HG03460 (cell line): ENCODE results near the gene GSDMA.

Experiments
- ATAC-seq: cut with Tn5 transposase; IDR thresholded peaks from one replicate; pipeline ENCODE4 v1.9.1; 2021; ENCODE audit not compliant: unreplicated experiment

Gene GSDMA

DNA sequence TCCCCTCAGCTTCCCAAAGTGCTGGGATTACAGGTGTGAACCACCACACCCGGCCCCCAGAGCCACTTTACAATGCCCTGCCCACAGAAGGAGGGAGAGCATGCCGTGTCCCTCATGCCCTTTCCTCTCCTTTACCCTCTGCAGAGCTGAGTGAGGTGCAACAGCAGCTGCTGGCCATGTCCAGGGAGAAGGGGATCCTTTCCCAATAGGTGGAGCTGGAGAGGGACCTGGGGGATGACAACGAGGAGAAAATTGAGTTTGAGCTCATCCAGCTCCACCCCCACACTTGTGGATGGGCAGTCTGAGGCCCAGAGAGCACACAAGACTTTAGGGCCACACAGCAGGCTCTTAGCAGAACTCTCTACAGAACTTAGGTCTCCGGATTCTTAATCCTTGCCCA, 7.9 kb upstream of the GSDMA start:
- ATAC-seq, result no peak

DNA sequence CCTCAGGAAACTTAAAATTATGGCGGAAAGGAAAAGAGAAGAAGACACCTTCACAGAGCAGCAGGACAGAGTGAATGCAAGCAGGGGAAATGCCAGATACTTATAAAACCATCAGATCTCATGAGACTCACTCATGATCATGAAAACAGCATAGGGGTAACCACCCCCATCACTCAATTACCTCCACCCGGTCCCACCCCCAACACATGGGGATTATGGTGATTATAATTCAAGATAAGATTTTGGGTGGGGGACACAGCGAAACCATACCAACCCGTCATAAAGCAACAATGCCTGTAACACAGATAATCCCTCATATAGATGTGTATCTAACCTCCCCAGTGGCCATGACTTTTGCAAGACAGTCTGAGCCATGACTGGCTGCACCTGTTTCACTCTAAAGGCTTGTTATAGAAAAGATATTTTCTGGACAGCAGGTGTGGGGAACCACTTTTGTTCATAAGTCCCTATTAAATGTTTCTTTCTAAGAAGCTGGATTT, 7.0 kb upstream of the GSDMA start:
- ATAC-seq, result no peak

DNA sequence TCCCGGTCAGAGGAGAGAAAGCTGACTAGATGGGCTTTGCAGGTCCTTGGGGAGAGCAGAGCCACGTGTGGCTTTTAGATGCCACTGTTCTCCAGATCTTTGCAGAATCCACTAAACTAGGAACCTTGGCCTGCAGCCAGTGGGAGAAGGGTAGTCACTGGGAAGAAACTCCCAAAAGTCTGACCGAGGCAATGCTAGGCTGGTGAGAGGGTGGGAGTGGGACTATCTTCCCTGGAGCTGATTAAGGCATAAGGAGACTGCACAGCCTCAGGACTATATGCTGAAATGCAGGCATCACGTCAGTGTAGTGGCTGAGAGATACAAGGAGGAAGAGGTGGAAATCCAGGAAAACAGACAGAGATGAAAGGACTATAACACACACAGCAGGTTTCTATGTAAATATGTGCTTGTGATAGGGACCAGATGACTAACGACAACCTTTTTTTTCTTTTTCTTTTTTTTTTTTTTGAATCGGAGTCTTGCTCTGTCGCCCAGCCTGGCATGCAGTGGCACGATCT, 2.2 kb upstream of the GSDMA start:
- ATAC-seq, result no peak

DNA sequence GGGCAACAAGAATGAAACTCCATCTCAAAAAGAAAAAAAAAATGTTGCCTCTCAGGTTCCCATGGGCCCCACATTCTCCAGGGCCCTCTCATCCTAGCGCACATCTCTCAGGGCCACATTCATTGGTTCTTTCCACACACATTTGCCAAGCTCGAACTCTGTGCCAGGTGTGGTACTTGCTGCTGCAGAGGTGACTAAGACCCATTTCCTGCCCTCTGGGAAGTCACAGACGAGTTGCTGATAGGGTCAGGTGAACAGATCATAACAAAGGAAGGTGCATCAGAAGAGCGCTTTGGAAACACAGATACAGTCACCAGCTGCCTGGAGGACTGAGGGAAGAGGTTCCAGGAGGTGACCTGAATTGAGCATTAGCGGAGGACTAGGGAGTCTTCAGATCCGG, 1.0 kb downstream of the GSDMA start:
- ATAC-seq, result no peak

DNA sequence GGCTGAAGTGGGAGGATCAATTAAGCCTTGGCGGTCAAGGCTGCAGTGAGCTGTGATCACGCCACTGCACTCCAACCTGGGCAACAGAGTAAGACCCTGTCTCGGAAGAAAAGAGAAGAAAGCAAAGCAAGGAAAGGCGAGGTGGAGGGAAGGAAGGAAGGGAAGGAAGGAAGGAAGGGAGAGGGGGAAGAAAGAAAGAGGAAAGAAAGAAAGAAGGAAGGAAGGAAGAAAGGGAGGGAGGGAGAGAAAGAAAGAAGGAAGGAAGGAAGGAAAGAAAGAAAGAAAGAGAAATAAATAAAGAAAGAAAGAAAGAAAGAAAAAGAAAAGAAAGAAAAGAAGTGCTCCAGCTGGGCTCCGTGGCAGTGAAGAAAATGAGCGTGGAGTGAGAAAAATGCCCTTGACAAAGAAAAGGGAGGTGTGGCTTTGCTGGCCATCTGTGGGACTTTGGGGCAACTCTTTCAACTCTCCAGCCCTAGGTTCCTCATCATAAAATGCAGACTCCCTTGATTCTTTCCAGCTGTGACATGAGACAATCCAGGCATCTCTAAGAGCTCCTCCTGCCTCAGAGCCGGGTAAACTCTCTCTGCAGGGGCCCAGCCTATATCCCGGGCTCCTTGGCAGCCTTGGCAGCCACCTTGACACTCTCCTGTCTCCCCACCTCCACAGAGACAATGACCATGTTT, 2.4 kb downstream of the GSDMA start:
- ATAC-seq, result no peak

DNA sequence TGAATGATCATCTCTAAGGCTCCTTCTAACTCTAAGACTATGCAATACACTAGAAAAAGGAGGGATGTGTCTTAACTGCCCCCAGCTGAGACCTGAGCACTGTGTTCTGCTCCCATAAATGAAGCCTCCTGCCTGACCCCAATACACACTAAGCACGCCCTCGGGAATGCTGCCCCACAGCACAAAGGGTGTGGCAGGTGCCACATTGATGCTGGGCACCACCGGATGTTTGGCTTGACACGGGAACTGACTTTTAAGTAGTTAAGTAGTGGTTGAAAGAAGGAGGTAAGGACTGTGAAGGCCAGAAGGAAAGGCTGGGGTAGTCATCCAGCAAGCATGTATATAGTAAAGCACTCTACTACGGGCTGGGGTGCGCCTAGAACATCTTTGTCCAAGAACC, 4.0 kb downstream of the GSDMA start:
- no peak for ATAC-seq

DNA sequence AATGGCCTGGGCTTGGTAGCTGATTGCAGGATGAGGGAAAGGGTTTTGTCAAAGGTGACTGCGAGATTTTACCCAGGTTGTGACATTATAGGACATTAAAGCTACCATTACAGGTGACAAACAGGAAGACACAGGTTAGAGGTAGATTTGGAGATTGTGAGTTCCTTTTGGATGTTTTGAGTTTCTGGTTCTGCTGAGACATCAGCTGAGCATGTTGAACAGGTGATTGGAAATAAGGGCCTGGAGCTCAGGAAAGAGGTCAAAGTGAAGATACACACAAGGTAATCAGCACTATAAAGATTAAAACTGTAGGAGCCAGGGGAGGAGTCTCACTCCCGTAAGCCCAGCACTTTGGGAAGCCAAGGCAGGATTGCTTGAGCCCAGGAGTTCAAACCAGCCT, 6.0 kb downstream of the GSDMA start:
- no peak for ATAC-seq

DNA sequence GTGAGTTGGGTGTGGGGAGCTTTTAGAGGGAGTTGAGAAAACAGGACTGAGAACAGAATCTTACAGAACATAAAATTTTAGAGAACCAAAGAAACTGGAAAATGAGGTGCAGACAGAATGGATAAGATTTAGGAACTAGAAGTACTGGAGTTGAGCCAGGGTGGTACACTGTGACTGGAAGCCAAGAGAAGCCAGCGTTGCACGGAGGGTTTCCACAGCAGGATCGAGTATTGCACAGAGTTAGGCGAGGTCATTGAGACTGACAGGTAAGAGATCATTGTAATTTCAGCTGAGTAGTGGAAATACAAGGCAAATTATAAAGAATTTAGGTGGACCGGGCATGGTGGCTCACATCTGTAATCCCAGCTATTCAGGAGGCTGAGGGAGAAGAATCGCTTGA, 6.6 kb downstream of the GSDMA start:
- ATAC-seq, result no peak

DNA sequence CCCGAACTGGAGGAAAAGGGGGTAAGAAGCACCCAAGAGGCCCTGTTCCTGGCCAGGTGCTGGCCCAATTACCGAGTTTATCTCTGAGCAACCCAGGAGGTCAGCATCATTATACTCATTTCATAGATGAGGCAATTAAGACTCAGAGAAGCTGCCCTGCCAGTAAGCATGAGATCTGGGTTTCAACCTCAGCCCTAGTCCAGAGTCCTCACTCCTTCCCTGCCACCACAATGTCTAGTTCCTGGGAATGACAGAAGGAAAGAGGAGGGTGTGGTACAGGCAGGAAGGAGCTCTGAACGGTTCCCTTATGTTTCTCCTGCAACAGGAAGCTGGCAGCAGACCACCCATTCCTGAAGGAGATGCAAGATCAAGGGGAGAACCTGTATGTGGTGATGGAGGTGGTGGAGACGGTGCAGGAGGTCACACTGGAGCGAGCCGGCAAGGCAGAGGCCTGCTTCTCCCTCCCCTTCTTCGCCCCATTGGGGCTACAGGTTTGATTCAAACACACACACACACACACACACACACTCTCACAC, 7.4 kb downstream of the GSDMA start:
- no peak for ATAC-seq

DNA sequence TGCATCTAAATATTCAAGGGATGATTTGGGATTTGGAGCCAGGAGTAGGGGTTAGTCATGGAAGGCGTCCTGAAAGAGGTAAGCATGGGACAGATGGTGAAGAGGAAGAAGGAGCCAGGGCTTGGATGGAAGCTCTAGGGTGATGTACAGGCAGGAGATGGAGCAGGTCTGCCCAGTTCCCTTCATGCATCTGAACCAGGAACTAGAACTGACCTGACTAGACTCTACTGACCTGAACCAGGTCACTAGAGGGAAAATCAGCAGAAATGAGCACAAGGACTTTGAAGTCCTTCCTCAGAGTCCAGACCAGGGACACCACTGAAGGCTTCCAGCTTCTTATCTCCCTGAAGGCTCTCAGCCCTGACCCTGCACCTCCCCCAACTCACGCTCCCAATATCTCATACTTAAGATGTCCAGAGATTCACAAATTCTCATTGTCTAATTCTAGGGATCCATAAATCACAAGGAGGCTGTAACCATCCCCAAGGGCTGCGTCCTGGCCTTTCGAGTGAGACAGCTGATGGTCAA, 8.3 kb downstream of the GSDMA start:
- ATAC-seq, result no peak

DNA sequence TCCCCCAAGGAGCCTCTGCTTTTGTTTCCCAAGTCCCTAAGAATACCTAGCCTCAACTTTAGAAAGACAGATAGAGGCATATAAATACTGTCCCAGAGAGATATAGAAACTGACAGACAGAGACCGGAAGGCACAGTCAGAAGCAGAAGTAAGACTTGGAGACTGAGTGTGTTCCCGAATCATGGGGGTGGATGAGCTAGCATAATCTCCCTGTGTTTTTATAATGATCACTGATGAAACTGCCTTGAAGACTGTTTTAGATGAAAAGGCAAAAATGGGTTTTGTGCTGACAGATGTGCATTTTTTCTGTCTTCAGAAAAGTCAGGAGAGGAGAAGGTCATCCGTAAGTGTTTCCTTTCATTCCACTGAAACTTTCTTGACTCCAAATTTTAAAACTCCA, 9.5 kb downstream of the GSDMA start:
- ATAC-seq, result no peak

DNA sequence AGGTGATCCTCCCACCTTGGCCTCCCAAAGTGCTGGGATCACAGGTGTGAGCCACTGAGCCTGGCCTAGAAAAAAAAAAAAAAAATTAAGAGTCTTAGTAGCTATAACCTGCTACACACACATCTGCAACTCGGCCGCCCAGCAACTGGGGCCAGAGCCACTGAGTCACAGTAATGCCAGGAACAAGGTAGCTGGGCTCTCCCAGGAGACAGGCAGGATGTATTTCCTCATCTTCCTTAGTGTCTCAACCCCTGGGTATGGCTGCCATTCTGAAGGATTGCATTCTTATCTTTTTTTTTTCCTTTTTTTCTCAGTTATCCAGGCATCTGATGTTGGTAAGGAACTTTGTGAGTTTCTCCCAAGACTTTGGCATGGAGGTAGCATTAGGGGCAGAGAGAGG, 10.7 kb downstream of the GSDMA start:
- ATAC-seq, result no peak

DNA sequence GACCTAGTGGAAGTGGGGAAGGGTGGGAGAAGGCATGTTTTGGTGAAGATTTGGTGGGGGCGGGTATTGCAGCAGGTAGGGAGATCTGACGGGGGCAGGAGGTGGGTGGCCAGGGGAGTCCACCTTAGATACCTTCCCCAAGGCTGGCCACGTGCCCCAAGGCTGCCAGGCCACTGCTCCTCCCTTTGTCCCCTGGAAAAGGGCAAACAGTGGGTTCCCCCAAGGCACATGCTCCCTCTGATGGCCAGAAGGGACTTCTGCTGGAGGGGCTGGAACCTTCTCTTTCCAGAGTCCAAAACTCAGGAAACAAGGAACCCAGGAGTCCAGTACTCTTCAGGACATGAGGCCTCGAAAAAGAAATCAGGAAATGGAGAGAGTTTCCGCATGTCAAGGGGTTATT, 11.6 kb downstream of the GSDMA start:
- ATAC-seq, result no peak

DNA sequence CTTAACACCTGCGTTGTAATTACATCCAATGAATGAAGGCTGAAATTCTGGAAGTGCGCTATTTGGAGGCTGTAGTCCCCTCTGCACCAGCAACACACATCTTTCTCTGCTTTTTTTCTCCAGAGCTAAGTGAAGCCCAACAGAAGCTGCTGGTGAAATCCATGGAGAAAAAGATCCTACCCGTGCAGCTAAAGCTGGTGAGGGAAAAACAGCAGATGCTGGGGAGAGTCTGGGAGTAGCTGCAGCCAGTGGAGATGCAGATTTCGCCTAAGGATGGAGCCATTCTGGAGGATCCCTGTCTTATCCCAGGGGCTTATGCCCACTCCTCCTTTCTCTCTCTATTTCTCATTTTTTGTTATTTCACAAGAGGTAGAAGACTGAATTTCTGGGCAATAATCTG, 13.0 kb downstream of the GSDMA start:
- no peak for ATAC-seq

DNA sequence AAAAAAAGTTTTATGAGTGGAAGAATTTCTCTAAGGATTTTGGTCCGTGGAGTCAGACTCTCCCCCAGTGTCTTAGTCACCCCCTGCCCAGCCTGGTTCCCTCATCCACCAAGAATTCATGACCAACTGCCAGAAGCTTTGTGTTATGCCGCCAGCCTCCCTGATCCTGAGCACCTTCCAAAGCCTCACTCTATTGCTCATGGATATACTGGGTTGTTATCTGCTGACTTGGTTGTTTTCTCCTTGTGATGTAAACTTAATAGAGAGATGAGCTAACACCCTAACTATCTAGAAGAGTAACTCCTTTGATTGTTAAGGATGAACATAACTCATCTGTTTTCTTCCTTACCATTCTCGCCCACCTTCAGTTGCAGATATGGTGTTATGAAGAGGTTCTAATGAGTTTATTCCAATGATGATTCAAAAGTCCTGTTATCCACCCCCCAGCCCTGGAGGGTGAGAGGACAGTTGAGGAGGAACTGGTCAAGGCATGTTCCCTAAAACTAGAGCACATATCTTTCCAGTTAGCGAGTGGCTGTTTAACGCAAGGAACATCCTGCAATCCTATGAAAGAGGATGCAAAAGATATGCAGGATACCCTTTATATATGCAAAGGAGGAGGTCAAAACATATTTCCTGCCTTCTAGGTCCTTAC, 16.3 kb downstream of the GSDMA start:
- no peak for ATAC-seq

DNA sequence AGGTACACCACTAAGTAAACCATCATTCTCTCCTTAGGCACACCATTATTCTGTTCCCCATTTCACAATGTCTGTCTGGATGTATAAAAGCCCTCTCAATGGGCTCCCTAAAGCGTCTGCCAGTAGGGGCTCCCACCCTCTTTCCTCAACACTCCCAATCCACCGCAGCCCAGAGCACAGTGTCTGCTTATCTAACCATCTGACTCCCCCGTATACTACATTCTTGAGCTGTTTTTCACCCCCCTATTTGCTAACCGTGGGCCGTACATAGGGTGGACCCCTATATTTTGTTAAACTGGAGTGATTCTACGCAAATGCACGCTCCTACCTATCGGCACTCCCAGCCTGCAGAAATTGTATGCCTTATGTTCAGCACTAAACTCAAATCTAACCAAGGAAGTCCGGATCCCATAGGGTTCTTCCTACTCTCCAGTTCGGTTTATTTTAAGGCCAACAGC, 17.1 kb downstream of the GSDMA start:
- peak; percentile 7 for ATAC-seq

DNA sequence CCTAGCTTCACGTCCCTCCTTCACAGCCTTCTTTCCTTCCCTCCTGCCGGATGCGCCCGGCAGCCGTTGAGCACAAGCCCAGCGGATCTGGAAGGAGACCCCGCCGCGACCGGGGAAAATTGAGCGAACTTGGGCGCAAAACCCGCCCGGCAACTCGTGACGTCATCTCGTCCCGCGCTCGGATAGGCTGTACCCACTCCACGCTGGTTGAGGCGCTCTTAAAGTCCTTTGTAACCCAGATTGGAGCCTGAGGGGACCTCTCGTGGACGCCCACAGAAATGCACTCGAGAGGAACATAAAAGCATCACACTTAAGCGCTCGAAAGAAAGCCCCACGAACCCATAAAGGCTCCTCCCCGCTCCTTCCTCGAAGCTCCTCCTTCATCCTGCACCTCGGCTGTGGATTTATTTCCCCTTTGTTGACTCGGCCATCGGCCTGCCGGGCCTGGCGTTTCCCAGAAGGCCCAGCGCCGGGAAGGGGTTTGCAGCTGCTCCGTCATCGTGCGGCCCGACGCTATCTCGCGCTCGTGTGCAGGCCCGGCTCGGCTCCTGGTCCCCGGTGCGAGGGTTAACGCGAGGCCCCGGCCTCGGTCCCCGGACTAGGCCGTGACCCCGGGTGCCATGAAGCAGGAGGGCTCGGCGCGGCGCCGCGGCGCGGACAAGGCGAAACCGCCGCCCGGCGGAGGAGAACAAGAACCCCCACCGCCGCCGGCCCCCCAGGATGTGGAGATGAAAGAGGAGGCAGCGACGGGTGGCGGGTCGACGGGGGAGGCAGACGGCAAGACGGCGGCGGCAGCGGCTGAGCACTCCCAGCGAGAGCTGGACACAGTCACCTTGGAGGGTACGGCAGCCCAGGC, 17.8 kb downstream of the GSDMA start, which contains the start of gene PSMD3:
PSMD3 (plus strand) TSS at position 457 of the 856 bp plus-strand sequence; CDS start at position 621, 164 bp downstream.
- peak; percentile 90 for ATAC-seq

DNA sequence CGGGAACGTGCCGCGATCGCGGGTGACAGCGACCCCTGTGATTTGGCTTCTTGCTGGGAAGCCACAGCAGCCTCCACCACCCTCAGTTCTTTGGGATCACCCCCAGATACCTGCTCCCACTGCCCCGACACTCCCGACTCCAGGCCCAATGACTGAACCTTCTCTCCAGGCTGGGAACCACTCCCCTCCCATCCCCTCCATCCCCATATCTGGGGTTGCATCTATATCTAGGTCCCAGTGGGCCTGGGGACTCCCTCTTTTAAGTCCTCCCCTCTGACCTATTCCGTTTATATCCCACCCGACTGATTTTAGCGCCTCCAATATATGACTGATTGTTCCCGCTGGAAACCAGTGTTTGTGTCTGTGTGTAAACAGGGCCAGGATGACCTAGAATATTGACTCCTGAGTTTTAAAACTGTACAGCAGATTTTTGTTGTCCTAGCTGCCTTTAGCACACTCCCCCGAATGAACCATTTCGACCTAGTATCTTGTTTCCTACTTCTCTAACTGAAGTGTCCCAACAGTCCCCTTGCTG, 18.5 kb downstream of the GSDMA start:
- no peak for ATAC-seq

DNA sequence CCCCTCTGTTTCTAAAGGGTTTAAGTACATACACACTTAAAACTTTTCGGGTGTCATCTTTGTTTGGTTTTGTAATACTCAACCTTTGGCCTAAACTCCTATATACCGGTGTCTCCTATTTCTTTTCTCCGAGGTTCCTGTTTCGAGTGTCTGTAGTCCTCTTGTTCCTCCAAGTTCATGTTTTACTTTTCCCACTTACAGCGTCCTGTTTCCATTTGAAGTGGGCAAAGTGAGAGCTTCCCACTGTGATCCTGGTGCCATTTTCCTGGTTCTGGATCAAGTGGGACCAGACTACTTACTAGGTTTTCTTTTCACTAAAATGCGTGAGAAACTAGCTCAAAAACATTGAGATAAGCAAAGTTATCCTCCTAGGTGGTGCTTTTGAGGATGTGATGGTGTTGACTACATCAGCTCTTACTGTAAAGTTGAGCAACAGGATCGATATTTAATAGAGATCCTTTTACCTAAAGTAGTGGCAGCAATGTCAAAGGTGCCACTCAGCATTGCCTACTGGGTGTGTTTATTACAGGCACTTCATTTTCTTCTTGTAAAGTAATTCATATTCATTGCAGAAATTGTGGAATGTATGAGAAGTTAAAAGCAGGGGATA, 19.1 kb downstream of the GSDMA start:
- ATAC-seq, result no peak

DNA sequence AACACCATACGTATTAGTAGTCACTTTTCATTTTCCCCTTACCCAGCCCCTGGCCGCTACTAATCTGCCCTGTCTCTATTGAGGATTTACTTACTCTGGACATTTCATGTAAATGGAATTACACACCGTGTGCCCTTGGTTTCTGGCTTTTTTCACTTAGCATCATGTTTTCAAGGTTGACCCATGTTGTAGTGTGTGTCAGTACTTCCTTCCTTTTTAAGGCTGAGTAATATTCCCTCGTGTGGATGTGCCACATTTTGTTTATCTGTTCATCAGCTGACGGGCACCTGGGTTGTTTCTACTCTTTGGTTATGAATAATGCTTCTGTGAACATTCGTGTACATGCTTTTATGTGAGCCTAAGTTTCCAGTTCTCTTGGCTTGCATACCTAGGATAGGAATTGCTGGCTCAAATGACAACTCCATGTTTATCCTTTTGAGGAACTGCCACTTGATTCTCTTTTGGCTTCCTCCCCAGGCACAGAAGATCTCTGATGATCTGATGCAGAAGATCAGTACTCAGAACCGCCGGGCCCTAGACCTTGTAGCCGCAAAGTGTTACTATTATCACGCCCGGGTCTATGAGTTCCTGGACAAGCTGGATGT, 25.5 kb downstream of the GSDMA start:
- no peak for ATAC-seq
